COR-L47 (cell line): ENCODE data around the gene ARMCX5.

ENCODE experiments used
- DNase-seq: peaks from one replicate; lab custom pipeline; 2025; lab: John Stamatoyannopoulos, UW

ARMCX5 gene

DNA sequence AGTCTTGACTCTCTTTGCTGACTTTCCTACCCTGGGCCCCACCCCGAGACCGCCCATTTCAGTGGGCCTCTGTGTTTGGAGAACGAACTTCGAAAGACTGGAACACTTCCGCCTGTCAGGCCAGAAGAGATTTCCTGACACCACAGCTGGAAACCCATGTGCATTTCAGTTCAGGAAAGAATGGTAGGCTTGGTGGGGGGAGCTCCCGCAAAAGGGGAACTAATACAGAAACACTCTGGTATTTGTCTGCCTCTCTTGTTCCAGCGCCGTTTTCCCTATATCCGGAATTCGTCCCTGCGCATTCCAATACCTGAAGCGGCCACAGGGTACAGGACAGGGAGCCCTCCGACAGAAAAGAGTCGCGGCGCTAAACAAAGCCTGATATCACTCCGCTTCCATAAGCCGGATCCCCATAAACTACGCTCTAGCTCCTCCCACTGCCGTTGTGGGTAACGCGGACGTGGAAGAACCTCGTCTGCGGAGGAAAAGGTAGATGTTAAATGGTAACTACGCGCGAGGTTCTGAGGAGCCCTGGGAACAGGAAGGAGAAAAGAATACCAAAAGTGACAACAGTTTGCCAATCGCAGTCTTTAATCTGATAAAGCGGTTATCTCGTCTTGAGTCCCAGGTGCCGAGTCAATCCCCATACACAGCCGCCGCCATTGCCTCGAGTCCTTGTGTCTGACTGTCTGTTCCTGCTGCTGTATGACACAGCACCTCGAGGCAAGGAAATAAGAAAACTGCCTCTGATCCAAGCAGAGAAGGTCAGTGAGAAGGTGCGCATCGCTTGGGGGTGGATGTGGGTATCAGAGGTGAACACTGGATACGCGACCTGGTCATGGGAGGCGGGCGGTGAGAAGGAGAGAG lies at the start of gene ARMCX5:
Gene ARMCX5 (plus strand): TSS at position 432 of the 867 bp plus-strand sequence. CDS start 2,627 bp downstream, outside the sequence.
- DNase-seq: peak; percentile 87

DNA sequence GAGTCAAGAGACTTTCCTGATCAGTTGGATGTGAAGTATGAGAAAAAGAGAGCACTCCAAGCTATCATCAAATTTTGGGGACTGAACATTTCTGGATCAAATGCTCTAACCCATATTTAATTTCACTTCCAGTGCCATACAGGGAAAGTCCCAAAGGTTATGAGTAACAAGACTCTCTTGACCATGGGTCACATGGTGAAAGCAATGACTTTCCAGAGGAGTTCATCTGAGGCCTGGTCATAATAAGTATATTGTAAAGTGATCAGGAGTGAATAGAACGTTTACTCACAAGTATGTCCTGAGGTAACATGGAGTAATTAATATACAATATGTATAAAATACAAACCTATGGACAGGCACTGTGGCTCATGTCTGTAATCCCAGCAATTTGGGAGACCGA lies 40.7 kb upstream of the ARMCX5 start:
- DNase-seq: no peak

GRCh38 chrX:102560423-102561068 lies 38.8 kb upstream of the ARMCX5 start:
- DNase-seq: no peak

DNA sequence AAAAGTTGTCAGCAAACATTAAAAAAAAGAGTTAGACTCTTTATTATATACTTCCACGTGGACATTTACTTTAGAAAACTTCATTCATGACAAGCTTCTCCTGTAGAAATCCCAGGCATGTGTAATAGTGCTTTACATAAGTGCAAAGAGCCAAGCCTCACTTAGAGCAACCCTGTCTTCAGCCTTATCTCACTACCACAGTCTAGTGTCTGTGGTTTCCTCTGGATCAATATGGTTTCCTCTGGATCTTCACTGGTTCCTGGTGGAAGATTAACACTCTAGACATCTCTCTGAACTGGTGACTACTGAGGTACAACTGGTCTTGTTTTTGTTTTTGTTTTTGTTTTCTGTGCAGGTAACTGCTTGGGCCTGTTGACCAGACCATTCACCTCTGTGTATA lies 18.4 kb upstream of the ARMCX5 start:
- no peak for DNase-seq

- DNase-seq: no peak
Observed at GRCh38 chrX:102593367-102593766, 5.9 kb upstream of the ARMCX5 start.

- DNase-seq: no peak
Observed at GRCh38 chrX:102599951-102600579, 750 bp downstream of the ARMCX5 start.

GRCh38 chrX:102604327-102604726 lies 5.0 kb downstream of the ARMCX5 start:
- no peak for DNase-seq

DNA sequence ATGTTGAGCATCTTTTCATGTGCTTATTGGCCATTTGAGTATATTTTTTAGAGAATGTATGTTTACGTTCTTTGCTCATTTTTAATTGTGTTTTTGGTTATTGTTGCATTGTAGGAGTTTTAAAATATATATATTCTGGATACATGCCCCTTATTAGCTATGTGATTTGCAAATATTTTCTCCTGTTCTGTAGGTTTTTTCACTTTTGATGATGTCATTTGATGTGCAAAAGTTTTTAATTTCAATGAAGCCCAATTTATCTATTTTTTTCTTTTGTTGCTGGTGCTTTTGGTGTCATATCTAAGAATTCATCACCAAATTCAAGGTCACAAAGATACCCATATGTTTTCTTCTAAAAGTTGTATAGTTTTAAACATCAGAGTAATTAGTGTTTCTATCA lies 6.8 kb downstream of the ARMCX5 start:
- no peak for DNase-seq

- DNase-seq: no peak
Observed at GRCh38 chrX:102610905-102611304, 11.6 kb downstream of the ARMCX5 start.

- no peak for DNase-seq
Observed at GRCh38 chrX:102624105-102624504, 24.8 kb downstream of the ARMCX5 start.

DNA sequence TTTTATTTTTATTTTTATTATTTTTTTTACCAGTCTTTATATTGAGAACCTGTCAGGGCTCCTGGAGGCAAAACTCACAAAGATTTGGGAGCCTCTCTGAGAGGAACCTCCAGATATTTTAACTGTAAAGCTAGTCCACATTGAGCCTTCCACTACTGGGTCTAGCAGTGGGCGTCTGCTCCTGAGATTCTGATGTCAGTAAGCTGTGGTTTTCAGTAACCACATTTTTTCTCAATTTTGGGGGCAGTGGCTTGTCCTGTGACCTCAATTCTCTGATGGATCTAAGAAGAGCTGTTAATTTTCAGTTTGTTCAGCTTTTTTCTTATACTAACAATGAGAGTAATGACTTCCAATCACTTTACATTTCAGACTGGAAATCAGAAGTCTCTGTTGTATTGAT lies 28.3 kb downstream of the ARMCX5 start:
- no peak for DNase-seq

- DNase-seq: no peak
Observed at GRCh38 chrX:102637561-102637960, 38.2 kb downstream of the ARMCX5 start.

GRCh38 chrX:102650903-102651241 lies 51.6 kb downstream of the ARMCX5 start:
- no peak for DNase-seq

- DNase-seq: peak; percentile 31
Observed at GRCh38 chrX:102651242-102652011, 52.1 kb downstream of the ARMCX5 start, which contains the start of gene GPRASP1. Gene GPRASP1, plus strand, starts transcription at chrX:102651483. Its CDS starts 2,431 bp downstream, at chrX:102653914.

DNA sequence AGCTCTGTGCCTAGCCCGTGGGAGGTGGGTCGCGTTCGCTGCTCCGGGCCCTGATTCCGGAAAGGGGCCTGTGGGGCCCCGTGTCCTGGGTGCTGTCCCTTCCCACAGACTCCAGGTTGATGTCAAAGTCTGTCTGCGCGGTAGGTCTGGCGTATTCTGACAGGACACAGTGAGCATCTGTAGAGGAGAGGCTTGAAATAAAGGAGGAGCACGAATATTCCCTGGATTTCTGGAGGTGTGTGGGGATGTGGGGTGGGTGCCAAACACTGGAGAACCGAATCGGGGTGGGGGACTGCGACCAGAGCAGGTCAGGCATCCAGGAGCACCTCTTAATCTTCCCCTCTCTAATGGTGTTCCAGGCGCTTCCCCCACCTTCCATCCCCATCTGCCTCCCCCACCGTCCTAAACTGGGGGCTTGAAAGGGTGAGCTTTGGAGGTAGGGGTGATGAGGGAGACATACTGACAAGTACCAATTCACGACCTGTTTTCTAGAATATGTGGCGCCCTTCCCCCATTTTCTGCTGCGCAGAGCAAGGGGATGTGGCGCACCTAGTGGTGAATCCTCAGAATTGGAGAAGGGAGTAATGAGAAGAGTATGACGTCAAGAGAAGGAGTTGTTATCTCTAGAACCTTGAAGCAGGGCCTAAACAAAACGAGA lies 52.8 kb downstream of the ARMCX5 start:
- peak; percentile 16 for DNase-seq
